Pancreas (tissue), 10 donors: ENCODE measurements around the gene GRK3. TPM values are rescaled to one million over a fixed set of nuclear protein-coding genes. Genes with fewer than 3 reads are reported as not detected.
A peak's percentile ranks its signal among the peaks of the same experiment; 100 is the strongest.

Experiments
- ATAC-seq, 4 donors: fragments of 200-7000 bp; cut with Tn5 transposase; one replicate each; pipeline versions ENCODE4 v1.8.0 to v1.9.1; 2020; ENCODE audit warnings: mild to moderate bottlenecking in 4 of 4, moderate library complexity in 4 of 4
- DNase-seq, 6 donors: peaks; one replicate each; pipeline ENCODE4 v3.0.0-alpha.2; 2020
- FAIRE-seq: peaks from 2 replicates; lab custom pipeline; 2012; peaks lifted over from hg19 to GRCh38; lab: Jason Lieb, UNC
- H3K27ac ChIP-seq, 4 donors: fragments of 200-600 bp; sonication (generic); 1 replicate in 3 of 4; 2 replicates in 1 of 4; pipeline versions ENCODE4 v1.5.0 to v1.8.0; 2020
- H3K27me3 ChIP-seq, 4 donors: fragments of 200-600 bp; one replicate each; pipeline ENCODE4 v1.8.0; 2021
- H3K36me3 ChIP-seq, 3 donors: fragments of 200-600 bp; sonication (generic) in 1 of 3; one replicate each; pipeline versions ENCODE4 v1.5.0 to v1.8.0; 2020 to 2021
- H3K4me1 ChIP-seq, 3 donors: fragments of 200-600 bp; one replicate each; pipeline ENCODE4 v1.8.0; 2021
- H3K4me3 ChIP-seq, 4 donors: fragments of 200-600 bp; sonication (generic) in 2 of 4; one replicate each; pipeline versions ENCODE4 v1.5.0 to v1.8.0; 2020 to 2021
- H3K9me3 ChIP-seq, 4 donors: fragments of 200-600 bp; one replicate each; pipeline ENCODE4 v1.8.0; 2021
- CTCF ChIP-seq, 4 donors: fragments of 200-600 bp; sonication (generic) in 3 of 4; IDR thresholded peaks; one replicate each; pipeline versions ENCODE4 v1.5.0 to v1.8.0; 2021; ENCODE audit warnings: antibody characterized with exemption in 4 of 4
- WGBS, 2 donors: extraction: QIAGEN DNeasy Blood & Tissue Kit; methylation state at CpG; one replicate each; pipeline ENCODE4 v1.1.7; 2013; 5-methylcytosine and 5-hydroxymethylcytosine counted together
- intact Hi-C, 3 donors: fragments of 100-400 bp; cut with DNase I; formaldehyde crosslinking; loops; one replicate each; pipeline versions ENCODE4 v1.11.1 to v1.14.2; 2022
- polyA plus RNA-seq, 2 donors: library from polyadenylated mRNA; stranded (reverse); fragments of 200-250 nt; gene quantifications; one replicate each; pipeline ENCODE4 v1.2.3, GENCODE V29; 2013
- total RNA-seq, 6 donors: library from RNA; stranded (reverse); fragmentation: NEBNext Ultra II Directional in 4 of 6; extraction: Animal tissue kit (Norgen Biotek cat#: 25700) in 4 of 6; gene quantifications; one replicate each; pipeline versions ENCODE4 v1.2.1 to v1.2.4, GENCODE V29; 2021 to 2023
- donor health status: healthy with polysubstance abuse.
- donor health status: DM: no; HTN: no; CAD: no; lungs with moderate emphysema.
- donor health status: DM: no; HTN: no; CAD: no.
- donor health status: control.
- donor health status: control.
- donor health status: Bipolar disorder and iron deficiency.
- donor health status: DM: yes; HTN: yes; CAD: no.
- donor health status: DM: no; HTN: no; CAD: no.
- donor health status: DM: no; HTN: no; CAD: no.
- donor health status: DM: yes; HTN: yes; CAD: no.

GRK3 gene
- total and polyA plus RNA-seq, 8 donors: 3.5 to 18.1 (median 7.6) TPM

DNA sequence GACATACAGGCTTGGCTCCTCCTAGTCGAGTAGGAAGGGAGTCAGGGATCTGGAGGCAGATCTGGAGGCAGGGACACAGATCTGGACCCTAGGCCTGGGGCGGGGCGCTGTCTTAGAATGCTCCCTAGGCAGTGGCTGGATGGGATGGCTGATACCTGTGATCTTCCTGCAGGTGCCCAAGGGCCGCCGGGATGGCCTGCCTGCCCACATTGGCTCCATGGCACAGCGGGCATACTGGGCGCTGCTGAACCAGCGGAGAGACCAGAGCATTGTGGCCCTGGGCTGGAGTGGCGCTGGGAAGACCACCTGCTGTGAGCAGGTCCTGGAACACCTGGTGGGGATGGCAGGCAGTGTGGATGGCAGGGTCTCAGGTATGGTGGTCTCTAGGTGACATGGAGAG lies 212.9 kb downstream of the GRK3 start:
- Histone ChIP-seq H3K27me3 (no peaks in the 10 kb centered on the region), H3K4me1 (no peaks in the 10 kb centered on the region), H3K9me3 (no peaks in the 10 kb centered on the region), H3K27ac (no peak overlapping the region), H3K4me3 (no peak overlapping the region), H3K36me3 (no peaks in the 10 kb centered on the region)
- intact Hi-C loops: loop anchor here in 2 of 3 donors (10.0 kb wide), 2 partner anchors 313 to 323 kb away; no protein-coding TSS in a partner anchor
- FAIRE-seq (no peak), ATAC-seq (no peak), DNase-seq (no peak)
- 71 to 80% methylated on average over 9 of the region's 9 CpGs for WGBS, 2 donors
- no peak for TF ChIP-seq CTCF (IDR thresholded peaks at IDR 0.05)

DNA sequence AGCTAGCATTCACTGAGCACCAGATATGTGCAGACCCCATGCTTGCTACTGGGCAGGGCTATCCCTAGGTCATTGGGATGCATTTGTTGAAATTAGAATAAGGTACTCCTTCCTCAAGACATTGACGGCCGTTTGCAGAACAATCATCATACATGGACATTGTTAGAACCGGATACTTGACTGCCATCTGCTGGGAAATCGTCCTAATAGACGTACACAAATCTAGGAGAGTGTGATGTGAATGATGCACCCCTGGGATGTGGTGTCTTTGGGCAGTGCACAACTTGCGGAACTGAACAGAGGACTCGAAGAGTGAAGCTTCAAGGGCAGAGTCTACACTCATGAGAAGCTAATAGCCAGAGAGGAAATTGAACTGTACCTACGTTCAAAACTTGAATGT lies 213.4 kb downstream of the GRK3 start:
- FAIRE-seq: no peak
- TF ChIP-seq CTCF (IDR thresholded peaks at IDR 0.05): no peak
- no peaks in the 10 kb centered on the region for H3K4me1 ChIP-seq

More for the DNA sequence above, 213.4 kb downstream of the GRK3 start:
- 26 to 30% methylated on average over 8 of the region's 8 CpGs for WGBS, 2 donors
- no peaks in the 10 kb centered on the region for H3K36me3 ChIP-seq
- no peaks in the 10 kb centered on the region for H3K27me3 ChIP-seq
- ATAC-seq (peak in 2 of 4 donors; percentile 29 to 43), DNase-seq (no peak)
- H3K4me3 ChIP-seq: no peak overlapping the region
- intact Hi-C loops: loop anchor here in 2 of 3 donors (10.0 kb wide), 2 partner anchors 313 to 323 kb away; no protein-coding TSS in a partner anchor
- no peaks in the 10 kb centered on the region for H3K9me3 ChIP-seq
- H3K27ac ChIP-seq: no peak overlapping the region

Other genes with a start within 250 kb of the GRK3 start
- gene MYO18B, start 177.5 kb downstream of the GRK3 start, total RNA-seq: under 1 TPM; 0.05 to 0.47 (median 0.10) TPM
- under 1 TPM; 0.15 to 0.23 TPM for gene MYO18B, start 177.5 kb downstream of the GRK3 start, polyA plus RNA-seq